GM18511 (cell line): ENCODE results near the gene CKS1B.
A peak's percentile ranks its signal among the peaks of the same experiment; 100 is the strongest.
"Not testable (repeated sequence)": the region's sequence is repeated elsewhere in the genome, so short reads cannot be mapped to it uniquely, and the experiment has no call there.

Source experiments
- ATAC-seq: cut with Tn5 transposase; IDR thresholded peaks from one replicate; pipeline ENCODE4 v1.9.1; 2021; ENCODE audit warnings: mild to moderate bottlenecking, moderate library complexity; ENCODE audit not compliant: unreplicated experiment

CKS1B gene

GRCh38 chr1:154982897-154983648 lies 8.6 kb downstream of the CKS1B start, which contains the start of gene FLAD1:
Gene FLAD1, plus strand, starts transcription at chr1:154983344. Its CDS starts 351 bp downstream, at chr1:154983695.
- ATAC-seq, result peak; percentile 99

GRCh38 chr1:154983776-154984466 lies 9.4 kb downstream of the CKS1B start:
- no peak for ATAC-seq

- ATAC-seq, result not testable (repeated sequence)
Measured at GRCh38 chr1:154986736-154987135, 12.3 kb downstream of the CKS1B start.

GRCh38 chr1:154987326-154987725 lies 12.8 kb downstream of the CKS1B start:
- ATAC-seq, result no peak

GRCh38 chr1:154988058-154988954 lies 13.8 kb downstream of the CKS1B start:
- no peak for ATAC-seq

- ATAC-seq, result no peak
Measured at GRCh38 chr1:154989195-154989860, 14.8 kb downstream of the CKS1B start.

- no peak for ATAC-seq
Measured at GRCh38 chr1:154990276-154990675, 15.8 kb downstream of the CKS1B start.

- ATAC-seq, result no peak
Measured at GRCh38 chr1:154992721-154993571, 18.5 kb downstream of the CKS1B start.

- no peak for ATAC-seq
Measured at GRCh38 chr1:154993572-154994268, 19.2 kb downstream of the CKS1B start, which contains the start of gene LENEP. Gene LENEP, plus strand, starts transcription at chr1:154993586. Its CDS starts 22 bp downstream, at chr1:154993608.

- ATAC-seq, result no peak
Measured at GRCh38 chr1:154994269-154994587, 19.7 kb downstream of the CKS1B start.

- ATAC-seq, result no peak
Measured at GRCh38 chr1:154994591-154994990, 20.1 kb downstream of the CKS1B start.

GRCh38 chr1:154995301-154995983 lies 21.0 kb downstream of the CKS1B start:
- ATAC-seq, result not testable (repeated sequence)

- no peak for ATAC-seq
Measured at GRCh38 chr1:154996966-154997701, 22.7 kb downstream of the CKS1B start.

GRCh38 chr1:154998201-154998780 lies 23.8 kb downstream of the CKS1B start:
- no peak for ATAC-seq

GRCh38 chr1:154998818-154999570 lies 24.5 kb downstream of the CKS1B start:
- ATAC-seq, result no peak

GRCh38 chr1:154999571-155000410 lies 25.3 kb downstream of the CKS1B start:
- ATAC-seq, result no peak
